ENCODE data around the gene USP40.

DNA sequence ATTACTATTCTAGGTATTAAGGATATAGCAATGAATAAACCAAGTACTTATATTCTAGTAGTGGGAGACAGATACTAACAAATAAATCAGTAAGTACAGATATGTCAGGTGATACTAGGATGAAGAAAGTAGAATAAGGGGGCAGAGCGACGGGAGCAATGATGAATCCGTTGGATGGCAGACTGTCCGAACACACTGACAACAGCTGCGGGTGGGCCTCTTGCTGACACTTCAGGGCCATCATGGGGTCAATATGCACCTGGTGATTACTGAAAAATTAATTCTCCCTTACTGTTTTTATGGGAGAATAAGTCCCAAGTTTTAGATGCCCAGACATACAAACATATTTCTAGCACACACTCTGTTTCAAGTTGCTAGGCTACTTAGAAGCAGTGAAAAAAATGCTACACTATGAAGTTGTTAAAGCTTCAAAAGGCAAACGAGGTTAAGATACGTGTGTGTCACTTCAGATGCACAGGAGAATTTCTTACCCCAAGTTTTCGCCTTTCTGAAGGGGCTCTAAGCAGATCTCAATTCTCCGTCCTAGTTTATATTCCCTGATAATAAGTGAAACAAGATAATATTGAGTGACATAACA lies 78.7 kb downstream of the USP40 start:
- TF ChIP-seq, protein P1, sequence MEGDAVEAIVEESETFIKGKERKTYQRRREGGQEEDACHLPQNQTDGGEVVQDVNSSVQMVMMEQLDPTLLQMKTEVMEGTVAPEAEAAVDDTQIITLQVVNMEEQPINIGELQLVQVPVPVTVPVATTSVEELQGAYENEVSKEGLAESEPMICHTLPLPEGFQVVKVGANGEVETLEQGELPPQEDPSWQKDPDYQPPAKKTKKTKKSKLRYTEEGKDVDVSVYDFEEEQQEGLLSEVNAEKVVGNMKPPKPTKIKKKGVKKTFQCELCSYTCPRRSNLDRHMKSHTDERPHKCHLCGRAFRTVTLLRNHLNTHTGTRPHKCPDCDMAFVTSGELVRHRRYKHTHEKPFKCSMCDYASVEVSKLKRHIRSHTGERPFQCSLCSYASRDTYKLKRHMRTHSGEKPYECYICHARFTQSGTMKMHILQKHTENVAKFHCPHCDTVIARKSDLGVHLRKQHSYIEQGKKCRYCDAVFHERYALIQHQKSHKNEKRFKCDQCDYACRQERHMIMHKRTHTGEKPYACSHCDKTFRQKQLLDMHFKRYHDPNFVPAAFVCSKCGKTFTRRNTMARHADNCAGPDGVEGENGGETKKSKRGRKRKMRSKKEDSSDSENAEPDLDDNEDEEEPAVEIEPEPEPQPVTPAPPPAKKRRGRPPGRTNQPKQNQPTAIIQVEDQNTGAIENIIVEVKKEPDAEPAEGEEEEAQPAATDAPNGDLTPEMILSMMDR (IDR thresholded peaks at IDR 0.05; ENCODE audit: borderline replicate concordance, extremely low read depth, low read length, poor library complexity, severe bottlenecking): no peak
- no peak for TF ChIP-seq EZH2 (IDR thresholded peaks at IDR 0.05; ENCODE audit: borderline replicate concordance, low read depth, low read length, severe bottlenecking)
